Stimulated activated CD4-positive, alpha-beta T cell treated with anti-CD3 and anti-CD28 coated beads, Interleukin-4, amount 100 ng/mL, for 4 hours (primary cell): ENCODE measurements around the gene ONECUT1.

ENCODE experiments used
- DNase-seq, 2 experiments: peaks; one replicate each; pipeline ENCODE4 v3.0.0-alpha.2; 2020

The ONECUT1 gene

GRCh38 chr15:52730594-52730993 is 59.5 kb downstream of the ONECUT1 start:
- DNase-seq = no peak

GRCh38 chr15:52730173-52730572 is 60.0 kb downstream of the ONECUT1 start:
- DNase-seq = peak in 1 of 2 experiments; percentile 36

GRCh38 chr15:52728899-52729298 is 61.2 kb downstream of the ONECUT1 start:
- DNase-seq = no peak

GRCh38 chr15:52727815-52728214 is 62.3 kb downstream of the ONECUT1 start:
- DNase-seq = no peak

GRCh38 chr15:52726195-52726594 is 63.9 kb downstream of the ONECUT1 start:
- no peak for DNase-seq

- no peak for DNase-seq
Observed at GRCh38 chr15:52718551-52718950, 71.6 kb downstream of the ONECUT1 start.

GRCh38 chr15:52717924-52718323 is 72.2 kb downstream of the ONECUT1 start:
- DNase-seq = no peak

GRCh38 chr15:52717481-52717880 is 72.7 kb downstream of the ONECUT1 start:
- DNase-seq = no peak

GRCh38 chr15:52716536-52716935 is 73.6 kb downstream of the ONECUT1 start:
- DNase-seq = no peak

- DNase-seq = no peak
Observed at GRCh38 chr15:52715411-52715810, 74.7 kb downstream of the ONECUT1 start.

- no peak for DNase-seq
Observed at GRCh38 chr15:52714968-52715367, 75.2 kb downstream of the ONECUT1 start.

GRCh38 chr15:52710708-52711389 is 79.3 kb downstream of the ONECUT1 start:
- no peak for DNase-seq

GRCh38 chr15:52710050-52710707 is 80.0 kb downstream of the ONECUT1 start:
- no peak for DNase-seq

- no peak for DNase-seq
Observed at GRCh38 chr15:52709187-52709981, 80.8 kb downstream of the ONECUT1 start.
